Neural cell (in vitro differentiated cells): Measurements from ENCODE around the gene GLCE. TPM values are rescaled to one million over a fixed set of nuclear protein-coding genes. Genes with fewer than 3 reads are reported as not detected.
"Not testable (repeated sequence)": the region's sequence is repeated elsewhere in the genome, so short reads cannot be mapped to it uniquely, and the experiment has no call there.

ENCODE experiments used
- H2AFZ ChIP-seq: fragments of 200-600, 300-800 bp; sonication (generic), shearing (Covaris generic); 2 replicates; pipeline ENCODE4 v1.6.0; 2014; ENCODE audit warnings: low read depth, mild to moderate bottlenecking, antibody characterized with exemption, low read length, moderate library complexity
- H3F3A ChIP-seq: fragments of 200-600 bp; shearing (Covaris generic); 2 replicates; pipeline ENCODE4 v1.6.1; 2016; ENCODE audit warnings: mild to moderate bottlenecking, moderate library complexity, mixed read lengths, antibody characterized with exemption, low read length; ENCODE audit not compliant: insufficient read depth, poor library complexity, severe bottlenecking
- H3K27ac ChIP-seq: fragments of 200-600, 300-800 bp; sonication (generic), shearing (Covaris generic); 2 replicates; pipeline ENCODE4 v1.5.1; 2014; ENCODE audit warnings: mild to moderate bottlenecking, low read length, moderate library complexity
- H3K27me3 ChIP-seq: fragments of 300-800, 200-600 bp; sonication (generic), shearing (Covaris generic); 2 replicates; pipeline ENCODE4 v1.6.0; 2014; ENCODE audit warnings: mild to moderate bottlenecking, low read depth, low read length, moderate library complexity; ENCODE audit not compliant: insufficient read depth
- H3K36me3 ChIP-seq: fragments of 300-800, 200-600 bp; sonication (generic), shearing (Covaris generic); 2 replicates; pipeline ENCODE4 v1.5.1; 2014; ENCODE audit warnings: mild to moderate bottlenecking, antibody characterized with exemption, low read length, moderate library complexity; ENCODE audit not compliant: insufficient read depth
- H3K4me2 ChIP-seq: fragments of 300-800, 200-600 bp; sonication (generic), shearing (Covaris generic); 2 replicates; pipeline ENCODE4 v1.6.0; 2014; ENCODE audit warnings: mild to moderate bottlenecking, low read length
- H3K4me3 ChIP-seq: fragments of 300-800, 200-600 bp; sonication (generic), shearing (Covaris generic); 2 replicates; pipeline ENCODE4 v1.5.1; 2014; ENCODE audit warnings: mild to moderate bottlenecking, low read length, moderate library complexity
- H3K79me2 ChIP-seq: fragments of 200-600 bp; shearing (Covaris generic); replicated peaks from 2 replicates; pipeline ENCODE4 v1.6.0; 2014; ENCODE audit warnings: mild to moderate bottlenecking, low read length, moderate library complexity; ENCODE audit not compliant: insufficient read depth
- H3K9ac ChIP-seq: fragments of 300-800, 200-600 bp; sonication (generic), shearing (Covaris generic); 2 replicates; pipeline ENCODE4 v1.6.1; 2016; ENCODE audit warnings: mild to moderate bottlenecking, low read length, mixed read lengths
- H3K9me2 ChIP-seq: fragments of 200-600 bp; shearing (Covaris generic); 2 replicates; pipeline ENCODE4 v1.6.1; 2016; ENCODE audit warnings: mild to moderate bottlenecking, low read length, mixed read lengths; ENCODE audit not compliant: insufficient read depth
- H3K9me3 ChIP-seq: fragments of 200-600, 300-800 bp; sonication (generic), shearing (Covaris generic); 2 replicates; pipeline ENCODE4 v1.6.1; 2016; ENCODE audit warnings: mild to moderate bottlenecking, mixed run types, low read length, moderate library complexity, mixed read lengths
- H4K20me1 ChIP-seq: fragments of 200-600 bp; shearing (Covaris generic); 2 replicates; pipeline ENCODE4 v1.6.1; 2016; ENCODE audit warnings: mild to moderate bottlenecking, mixed run types; ENCODE audit not compliant: insufficient read depth
- CTCF ChIP-seq: fragments of 450-650 bp; IDR thresholded peaks from 2 replicates; pipeline ENCODE4 v1.5.1; 2014; ENCODE audit warnings: antibody characterized with exemption, mild to moderate bottlenecking, moderate library complexity; ENCODE audit not compliant: poor library complexity, severe bottlenecking
- EP300 ChIP-seq: fragments of 450-650 bp; conservative IDR thresholded peaks from 2 replicates; pipeline ENCODE4 v1.6.1; 2014; ENCODE audit warnings: antibody characterized with exemption, mild to moderate bottlenecking, moderate library complexity; ENCODE audit not compliant: poor library complexity, severe bottlenecking
- EZH2 ChIP-seq: fragments of 200-600, 300-800 bp; shearing (Covaris generic), sonication (generic); IDR thresholded peaks from 2 replicates; pipeline ENCODE4 v1.6.1; 2014; ENCODE audit warnings: antibody characterized with exemption, low read length, borderline replicate concordance, mild to moderate bottlenecking; ENCODE audit not compliant: insufficient read depth, poor library complexity, severe bottlenecking
- MXI1 ChIP-seq: fragments of 450-650 bp; conservative IDR thresholded peaks from 2 replicates; pipeline ENCODE4 v1.6.1; 2014; ENCODE audit warnings: antibody characterized with exemption, mild to moderate bottlenecking; ENCODE audit not compliant: poor library complexity, severe bottlenecking
- POLR2AphosphoS5 ChIP-seq: IDR thresholded peaks from 2 replicates; pipeline ENCODE4 v1.6.1; 2012
- RAD21 ChIP-seq: fragments of 450-650 bp; conservative IDR thresholded peaks from 2 replicates; pipeline ENCODE4 v1.6.1; 2014; ENCODE audit warnings: antibody characterized with exemption, mild to moderate bottlenecking, moderate library complexity
- REST ChIP-seq: IDR thresholded peaks from 2 replicates; pipeline ENCODE4 v1.6.1; 2012; ENCODE audit warnings: borderline replicate concordance
- SMC3 ChIP-seq: fragments of 450-650 bp; conservative IDR thresholded peaks from 2 replicates; pipeline ENCODE4 v1.6.1; 2014; ENCODE audit warnings: antibody characterized with exemption, mild to moderate bottlenecking, moderate library complexity; ENCODE audit not compliant: poor library complexity
- TAF1 ChIP-seq: IDR thresholded peaks from 2 replicates; pipeline ENCODE4 v1.6.1; 2012; ENCODE audit warnings: low read depth
- polyA plus RNA-seq: library from polyadenylated mRNA; depleted of rRNA; stranded (reverse); fragments of >200 nt; gene quantifications from 2 replicates; pipeline ENCODE4 v1.2.3, GENCODE V29; 2014

Gene GLCE
- polyA plus RNA-seq, 1 donor from 2014 or later = 31.5 TPM

GRCh38 chr15:69153587-69153986 is 6.8 kb upstream of the GLCE start:
- H3K27ac ChIP-seq, H3K4me2 ChIP-seq, H3K36me3 ChIP-seq, H2AFZ ChIP-seq, H3K27me3 ChIP-seq, H3K9me3 ChIP-seq, H3K79me2 ChIP-seq, H4K20me1 ChIP-seq, H3K9ac ChIP-seq, H3K9me2 ChIP-seq, H3K4me3 ChIP-seq, H3F3A ChIP-seq: not testable (repeated sequence)

GRCh38 chr15:69154078-69154477 is 6.4 kb upstream of the GLCE start:
- no peak overlapping the region for H3K4me3 ChIP-seq
- no peak overlapping the region for H2AFZ ChIP-seq
- H3K27ac ChIP-seq = no peak overlapping the region
- H3K4me2 ChIP-seq = no peak overlapping the region
- no peaks in the 10 kb centered on the region for H3K9me3 ChIP-seq
- H3F3A ChIP-seq = no peaks in the 10 kb centered on the region
- H4K20me1 ChIP-seq = no peaks in the 10 kb centered on the region
- no peaks in the 10 kb centered on the region for H3K9me2 ChIP-seq
- no peaks in the 10 kb centered on the region for H3K27me3 ChIP-seq
- no peaks in the 10 kb centered on the region for H3K79me2 ChIP-seq
- no peaks in the 10 kb centered on the region for H3K36me3 ChIP-seq
- H3K9ac ChIP-seq = no peak overlapping the region
- no peak for TF ChIP-seq TAF1
- TF ChIP-seq MXI1 = no peak
- TF ChIP-seq REST = no peak
- TF ChIP-seq EP300 = no peak
- TF ChIP-seq SMC3 = no peak
- TF ChIP-seq EZH2 = no peak
- no peak for TF ChIP-seq POLR2AphosphoS5

GRCh38 chr15:69154684-69155083 is 5.8 kb upstream of the GLCE start:
- Histone ChIP-seq H3K9ac (no peak overlapping the region), H2AFZ (no peak overlapping the region), H3K79me2 (no peaks in the 10 kb centered on the region), H3F3A (no peaks in the 10 kb centered on the region), H3K4me3 (no peak overlapping the region), H3K9me3 (no peaks in the 10 kb centered on the region), H3K4me2 (no peak overlapping the region), H3K36me3 (no peaks in the 10 kb centered on the region), H3K27me3 (no peaks in the 10 kb centered on the region), H3K27ac (no peak overlapping the region), H3K9me2 (no peaks in the 10 kb centered on the region), H4K20me1 (no peaks in the 10 kb centered on the region)
- TF ChIP-seq TAF1 (no peak), POLR2AphosphoS5 (no peak), CTCF (no peak), SMC3 (no peak), EZH2 (no peak), MXI1 (no peak), REST (no peak), EP300 (no peak), RAD21 (no peak)
